ENCODE results near the gene HECW1. TPM values are rescaled to one million over a fixed set of nuclear protein-coding genes. Genes with fewer than 3 reads are reported as not detected.
A peak's percentile ranks its signal among the peaks of the same experiment; 100 is the strongest.

HECW1 gene
- total RNA-seq, 1 donor from 2014 or later, result not detected

DNA sequence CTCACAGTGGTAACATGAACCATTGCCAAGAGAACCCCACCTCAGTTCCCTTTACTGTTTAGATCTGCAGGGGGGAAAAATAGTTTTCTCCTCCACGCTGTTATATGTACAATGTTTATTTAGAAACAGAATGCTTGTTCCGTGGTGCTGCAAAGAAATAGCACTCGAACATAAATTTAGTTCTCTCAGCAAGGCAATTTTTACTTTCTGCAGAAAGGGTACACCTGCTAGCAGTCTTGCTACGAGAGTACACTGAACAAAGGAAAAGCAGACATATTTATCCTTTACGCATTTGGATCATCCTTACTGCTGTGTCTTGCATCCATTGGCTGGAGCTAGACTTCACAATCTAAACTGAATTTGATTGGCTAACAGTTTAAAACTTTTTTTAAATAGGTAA, 178.5 kb downstream of the HECW1 start:
- no peak overlapping the region for H3K4me3 ChIP-seq (ENCODE audit: low read depth, low read length)
- TF ChIP-seq, protein P1, sequence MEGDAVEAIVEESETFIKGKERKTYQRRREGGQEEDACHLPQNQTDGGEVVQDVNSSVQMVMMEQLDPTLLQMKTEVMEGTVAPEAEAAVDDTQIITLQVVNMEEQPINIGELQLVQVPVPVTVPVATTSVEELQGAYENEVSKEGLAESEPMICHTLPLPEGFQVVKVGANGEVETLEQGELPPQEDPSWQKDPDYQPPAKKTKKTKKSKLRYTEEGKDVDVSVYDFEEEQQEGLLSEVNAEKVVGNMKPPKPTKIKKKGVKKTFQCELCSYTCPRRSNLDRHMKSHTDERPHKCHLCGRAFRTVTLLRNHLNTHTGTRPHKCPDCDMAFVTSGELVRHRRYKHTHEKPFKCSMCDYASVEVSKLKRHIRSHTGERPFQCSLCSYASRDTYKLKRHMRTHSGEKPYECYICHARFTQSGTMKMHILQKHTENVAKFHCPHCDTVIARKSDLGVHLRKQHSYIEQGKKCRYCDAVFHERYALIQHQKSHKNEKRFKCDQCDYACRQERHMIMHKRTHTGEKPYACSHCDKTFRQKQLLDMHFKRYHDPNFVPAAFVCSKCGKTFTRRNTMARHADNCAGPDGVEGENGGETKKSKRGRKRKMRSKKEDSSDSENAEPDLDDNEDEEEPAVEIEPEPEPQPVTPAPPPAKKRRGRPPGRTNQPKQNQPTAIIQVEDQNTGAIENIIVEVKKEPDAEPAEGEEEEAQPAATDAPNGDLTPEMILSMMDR (conservative IDR thresholded peaks at IDR 0.05; ENCODE audit: low read depth, low read length), result no peak
- DNase-seq (ENCODE audit: low read depth), result no peak

DNA sequence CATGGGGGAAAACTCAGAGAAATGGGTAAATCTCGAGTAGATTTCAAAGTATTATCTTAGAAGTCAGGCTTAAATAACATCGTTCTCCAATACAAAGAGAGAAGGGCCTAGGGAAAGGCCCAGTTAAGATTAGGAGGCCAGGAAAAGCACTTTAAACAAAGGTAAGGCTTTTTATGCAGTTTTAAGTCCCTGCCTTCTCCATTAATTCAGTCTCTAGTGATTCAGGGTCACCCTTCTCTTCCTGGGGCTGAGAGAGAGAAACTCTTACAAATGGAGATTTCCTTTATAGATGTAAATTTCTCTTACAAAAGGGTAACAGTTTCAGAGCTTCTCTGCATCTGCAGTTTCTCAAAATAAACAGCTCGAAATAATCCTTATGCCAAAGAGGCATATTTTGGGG, 179.3 kb downstream of the HECW1 start:
- DNase-seq (ENCODE audit: low read depth), result no peak
- TF ChIP-seq, protein P1 (conservative IDR thresholded peaks at IDR 0.05; ENCODE audit: low read depth, low read length), result no peak
- no peak overlapping the region for H3K4me3 ChIP-seq (ENCODE audit: low read depth, low read length)

DNA sequence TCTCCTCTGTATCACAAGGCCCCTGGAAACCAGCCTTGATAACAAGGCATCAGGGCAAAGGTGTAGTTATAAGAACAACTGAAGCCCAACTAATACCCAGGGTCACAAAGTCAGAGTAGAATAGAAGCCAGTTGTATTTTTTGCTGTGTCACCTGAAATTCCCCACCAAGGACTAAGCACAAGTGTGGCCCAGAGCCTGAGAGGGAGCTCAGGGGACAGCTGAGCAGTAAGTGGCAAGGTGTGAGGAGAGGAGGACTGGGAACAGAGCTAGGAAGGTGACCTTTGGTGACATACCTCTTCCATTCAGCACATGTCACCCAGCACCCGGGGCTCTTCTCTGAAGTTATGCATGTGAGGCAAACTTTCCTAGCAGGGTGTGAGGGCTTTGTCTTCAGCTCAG, 179.9 kb downstream of the HECW1 start:
- DNase-seq (ENCODE audit: low read depth), result no peak
- TF ChIP-seq, protein P1 (conservative IDR thresholded peaks at IDR 0.05; ENCODE audit: low read depth, low read length), result no peak
- H3K4me3 ChIP-seq (ENCODE audit: low read depth, low read length), result no peak overlapping the region

DNA sequence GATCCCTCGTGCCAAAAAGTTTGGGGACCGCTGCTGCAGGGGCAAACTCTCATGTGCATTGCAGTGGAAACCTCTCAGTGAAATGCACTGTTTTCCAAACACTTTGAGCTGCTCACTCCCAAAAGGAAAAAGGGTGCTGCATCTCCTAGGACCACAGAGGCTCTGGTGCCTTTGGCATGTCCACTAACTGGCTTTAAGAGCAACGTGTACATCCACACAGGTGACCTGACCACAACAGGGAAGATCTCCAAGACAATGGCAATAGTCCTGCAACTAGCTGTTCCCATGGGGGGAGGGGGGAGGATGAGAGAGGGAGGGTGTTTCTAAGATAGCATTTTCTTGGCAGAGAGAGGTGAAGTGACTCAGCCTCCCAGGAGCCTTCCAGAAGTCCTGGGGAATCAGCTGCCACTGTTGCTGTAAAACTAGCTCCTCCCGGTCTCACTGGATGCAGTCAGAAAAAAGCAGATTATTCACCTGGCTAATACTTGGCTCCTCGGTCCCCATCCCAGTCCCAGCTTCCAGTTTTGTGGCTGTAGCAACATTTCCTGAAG, 181.7 kb downstream of the HECW1 start:
- TF ChIP-seq, protein P1 (conservative IDR thresholded peaks at IDR 0.05; ENCODE audit: low read depth, low read length), result no peak
- no peak overlapping the region for H3K4me3 ChIP-seq (ENCODE audit: low read depth, low read length)

DNA sequence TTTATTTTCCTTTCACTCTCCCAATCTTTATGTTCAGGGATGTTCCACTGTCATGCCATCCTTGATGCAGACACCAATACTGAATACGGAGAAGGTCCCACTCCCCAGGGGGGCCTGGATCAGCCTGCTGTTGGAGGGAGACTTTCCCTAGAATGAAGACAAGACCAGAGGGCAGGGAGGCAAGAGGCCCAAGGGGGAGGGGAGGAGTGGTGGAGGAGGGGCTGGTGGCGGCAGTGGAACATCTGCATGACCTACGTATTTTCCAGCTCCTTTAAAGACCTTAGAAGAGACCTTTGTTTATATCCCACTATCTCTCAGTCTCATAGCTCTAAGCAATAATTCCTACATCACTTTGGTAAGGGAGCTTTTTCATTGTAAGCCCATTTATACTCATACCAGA, 183.0 kb downstream of the HECW1 start:
- no peak overlapping the region for H3K4me3 ChIP-seq (ENCODE audit: low read depth, low read length)
- TF ChIP-seq, protein P1 (conservative IDR thresholded peaks at IDR 0.05; ENCODE audit: low read depth, low read length), result no peak
- DNase-seq (ENCODE audit: low read depth), result no peak

More for the DNA sequence above, 181.7 kb downstream of the HECW1 start:
- peak; percentile 56 for DNase-seq (ENCODE audit: low read depth)

DNA sequence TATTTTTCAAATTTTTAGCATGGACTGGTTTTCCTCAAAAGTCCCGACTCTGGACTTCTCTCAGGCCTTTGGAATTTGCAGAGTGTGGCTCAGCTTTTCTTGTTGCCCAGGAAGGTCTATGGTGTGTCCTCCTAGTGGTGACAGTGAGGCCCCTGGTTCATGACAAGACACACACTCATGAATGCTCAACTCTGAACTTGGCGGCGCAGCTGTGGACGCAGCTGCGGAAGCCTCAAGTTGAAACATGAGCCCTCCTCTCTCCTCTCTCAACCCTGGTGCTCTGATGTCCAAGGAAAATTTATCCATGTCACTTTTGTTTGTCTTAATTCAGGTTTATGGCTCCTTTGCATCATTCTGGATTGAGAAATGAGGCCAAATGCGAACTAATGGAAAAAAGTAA, 183.9 kb downstream of the HECW1 start:
- DNase-seq (ENCODE audit: low read depth), result no peak
- TF ChIP-seq, protein P1 (conservative IDR thresholded peaks at IDR 0.05; ENCODE audit: low read depth, low read length), result peak; percentile 16
- H3K4me3 ChIP-seq (ENCODE audit: low read depth, low read length), result no peak overlapping the region

DNA sequence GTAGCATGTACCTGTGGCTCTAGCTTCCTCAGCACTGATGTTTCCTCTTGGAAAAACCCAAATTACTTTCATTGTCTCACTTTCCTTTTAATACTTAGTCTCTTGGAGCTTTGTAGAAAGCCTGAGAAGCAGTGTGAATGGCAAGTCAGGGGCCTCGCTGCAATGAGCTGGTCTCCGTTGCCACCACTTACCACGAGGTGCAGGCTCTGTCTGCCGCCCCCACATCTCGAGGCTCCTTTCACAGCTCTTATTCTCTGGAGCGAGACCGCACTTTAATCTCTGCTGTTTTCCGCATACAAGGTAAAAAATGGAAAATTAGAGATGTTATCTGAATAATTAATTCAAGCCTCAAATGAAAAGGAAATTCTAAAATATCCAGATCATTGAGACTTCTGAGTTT, 186.2 kb downstream of the HECW1 start:
- no peak for DNase-seq (ENCODE audit: low read depth)
- H3K4me3 ChIP-seq (ENCODE audit: low read depth, low read length), result no peak overlapping the region
- TF ChIP-seq, protein P1 (conservative IDR thresholded peaks at IDR 0.05; ENCODE audit: low read depth, low read length), result no peak

Data from epithelial cell of proximal tubule (primary cell).